ENCODE results near the gene PCARE. TPM values are rescaled to one million over a fixed set of nuclear protein-coding genes. Genes with fewer than 3 reads are reported as not detected.

The PCARE gene
- total and polyA plus RNA-seq, 2 of the 8 experiments (the other 6 are each of a cell fraction or from before 2014, with no cell fraction given), result not detected

DNA sequence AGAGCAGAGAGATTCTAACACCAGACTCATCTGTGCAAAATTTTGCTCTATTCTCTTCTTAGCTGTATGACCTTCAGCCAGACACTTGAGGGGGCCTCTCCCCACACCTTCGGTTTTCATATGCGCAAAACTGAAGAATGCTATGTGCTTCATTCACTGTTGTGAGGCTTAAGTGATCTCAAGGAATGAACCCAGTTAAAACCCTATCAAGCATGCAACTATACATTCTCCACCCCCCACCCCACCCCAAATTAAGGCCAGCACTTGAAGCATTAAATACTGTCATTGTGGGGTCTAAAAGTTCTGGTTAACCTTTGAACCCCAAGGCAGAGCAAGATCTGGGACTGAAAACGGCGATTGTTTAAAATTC lies 10.0 kb downstream of the PCARE start (continued):
- no peak for TF ChIP-seq POU5F1 (IDR thresholded peaks at IDR 0.05; ENCODE audit: low read depth, low read length)

Data from H1 (cell line).